Tongue (tissue), 2 donors: Measurements from ENCODE around the gene ZMYND19. TPM values are rescaled to one million over a fixed set of nuclear protein-coding genes. Genes with fewer than 3 reads are reported as not detected.

ENCODE experiments used
- small RNA-seq: library from RNA; depleted of rRNA; stranded (forward); fragments of <200 nt; gene quantifications from one replicate; pipeline ENCODE3, GENCODE V24; 2014; ENCODE audit warnings: low replicate concordance
- total RNA-seq: library from RNA; depleted of rRNA; stranded (reverse); fragments of >200 nt; gene quantifications from one replicate; pipeline ENCODE4 v1.2.3, GENCODE V29; 2014

ZMYND19 gene
- total RNA-seq, 1 donor from 2014 or later, result 10.1 TPM

Small RNA genes within 50 kb of the gene (small RNA-seq; reads per million reads assigned to genes)
- gene RF00017, result not detected

Other genes starting within 250 kb of the ZMYND19 start
- gene EXD3, start 167.3 kb downstream of the ZMYND19 start, total RNA-seq, result 19.9 TPM
- 1.2 TPM for gene NOXA1, start 167.1 kb downstream of the ZMYND19 start, total RNA-seq
- 0.31 TPM for gene ENTPD8, start 149.2 kb downstream of the ZMYND19 start, total RNA-seq
- gene NSMF, start 131.2 kb downstream of the ZMYND19 start, total RNA-seq, result 10.7 TPM
- gene PNPLA7, start 40.1 kb downstream of the ZMYND19 start, total RNA-seq, result 1.5 TPM
- gene MRPL41, start 38.6 kb downstream of the ZMYND19 start, total RNA-seq, result 29.1 TPM
- 26.0 TPM for gene DPH7, start 11.6 kb downstream of the ZMYND19 start, total RNA-seq
- gene ARRDC1, start 15.2 kb upstream of the ZMYND19 start, total RNA-seq, result 20.0 TPM
- 70.3 TPM for gene EHMT1, start 28.5 kb upstream of the ZMYND19 start, total RNA-seq